Neuronal stem cell (in vitro differentiated cells): Measurements from ENCODE around the gene VWC2.

Experiments
- DNase-seq: peaks from one replicate; pipeline ENCODE4 v3.0.0-alpha.2; 2013; ENCODE audit warnings: low spot score
- H2AFZ ChIP-seq: one replicate; pipeline ENCODE4 v1.6.1; 2013; ENCODE audit warnings: mild to moderate bottlenecking, low read length, inconsistent platforms
- H2AK5ac ChIP-seq: 2 replicates; pipeline ENCODE4 v1.6.1; 2013; ENCODE audit warnings: low read depth, mild to moderate bottlenecking, inconsistent platforms, low read length, moderate library complexity, mixed read lengths
- H2BK120ac ChIP-seq: 2 replicates; pipeline ENCODE4 v1.6.1; 2013; ENCODE audit warnings: low read depth, mild to moderate bottlenecking, inconsistent platforms, low read length, moderate library complexity, mixed read lengths
- H2BK12ac ChIP-seq: one replicate; pipeline ENCODE4 v1.6.1; 2013; ENCODE audit warnings: low read length, inconsistent platforms
- H2BK15ac ChIP-seq: 2 replicates; pipeline ENCODE4 v1.6.1; 2013; ENCODE audit warnings: mild to moderate bottlenecking, low read length, inconsistent platforms, mixed read lengths
- H2BK5ac ChIP-seq: one replicate; pipeline ENCODE4 v1.6.1; 2013; ENCODE audit warnings: inconsistent platforms, mild to moderate bottlenecking, low read length, moderate library complexity
- H3K14ac ChIP-seq: one replicate; pipeline ENCODE4 v1.6.1; 2013; ENCODE audit warnings: low read length, inconsistent platforms
- H3K18ac ChIP-seq: 2 replicates; pipeline ENCODE4 v1.6.1; 2013; ENCODE audit warnings: low read length, inconsistent platforms
- H3K23ac ChIP-seq: 2 replicates; pipeline ENCODE4 v1.6.1; 2013; ENCODE audit warnings: low read depth, mild to moderate bottlenecking, mixed read lengths, low read length, inconsistent platforms; ENCODE audit not compliant: poor library complexity
- H3K27ac ChIP-seq: replicated peaks from 3 replicates; pipeline ENCODE4 v1.5.1; 2013; ENCODE audit warnings: low read length, inconsistent platforms
- H3K27me3 ChIP-seq, 3 experiments: 2 replicates each; pipeline ENCODE4 v1.6.1; 2013; ENCODE audit warnings: low read length in 3 of 3, mild to moderate bottlenecking in 2 of 3, inconsistent platforms in 1 of 3, low read depth in 1 of 3, mixed read lengths in 1 of 3, moderate library complexity in 1 of 3; ENCODE audit not compliant: control insufficient read depth in 3 of 3, insufficient read depth in 3 of 3
- H3K36me3 ChIP-seq, 2 donors: replicated peaks in 1 of 2; 2 replicates each; pipeline ENCODE4 v1.6.1; 2013; ENCODE audit warnings: low read length in 2 of 2; ENCODE audit not compliant: control insufficient read depth in 2 of 2, insufficient read depth in 2 of 2
- H3K4ac ChIP-seq: 2 replicates; pipeline ENCODE4 v1.6.1; 2013; ENCODE audit warnings: inconsistent platforms, mild to moderate bottlenecking, low read length, moderate library complexity
- H3K4me1 ChIP-seq, 2 donors: 1 replicate in 1 of 2; 2 replicates in 1 of 2; pipeline ENCODE4 v1.6.1; 2013; ENCODE audit warnings: low read length in 2 of 2, low read depth in 1 of 2; ENCODE audit not compliant: control insufficient read depth in 2 of 2, insufficient read depth in 1 of 2
- H3K4me2 ChIP-seq: one replicate; pipeline ENCODE4 v1.6.1; 2013; ENCODE audit warnings: mild to moderate bottlenecking, low read length, inconsistent platforms; ENCODE audit not compliant: insufficient read depth, poor library complexity, severe bottlenecking
- H3K4me3 ChIP-seq, 2 donors: 2 replicates each; pipeline ENCODE4 v1.5.1; 2013; ENCODE audit warnings: low read length in 2 of 2, mild to moderate bottlenecking in 2 of 2, inconsistent platforms in 1 of 2, moderate library complexity in 1 of 2
- H3K79me1 ChIP-seq: one replicate; pipeline ENCODE4 v1.6.1; 2013; ENCODE audit warnings: low read depth, mild to moderate bottlenecking, inconsistent platforms, low read length, moderate library complexity
- H3K9ac ChIP-seq: one replicate; pipeline ENCODE4 v1.6.1; 2013; ENCODE audit warnings: mild to moderate bottlenecking, low read depth, low read length, inconsistent platforms; ENCODE audit not compliant: poor library complexity
- H3K9me3 ChIP-seq, 2 donors: replicated peaks in 1 of 2; 2 replicates each; pipeline versions ENCODE3 to v1.6.1; 2013; ENCODE audit warnings: low read length in 2 of 2, mild to moderate bottlenecking in 2 of 2, inconsistent platforms in 1 of 2, low read depth in 1 of 2, mixed read lengths in 1 of 2, moderate library complexity in 1 of 2; ENCODE audit not compliant: control insufficient read depth in 2 of 2, insufficient read depth in 1 of 2
- H4K8ac ChIP-seq: one replicate; pipeline ENCODE4 v1.6.1; 2013; ENCODE audit warnings: low read depth, mild to moderate bottlenecking, inconsistent platforms, low read length, moderate library complexity
- H4K91ac ChIP-seq: one replicate; pipeline ENCODE4 v1.6.1; 2013; ENCODE audit warnings: low read length, low read depth, mild to moderate bottlenecking, inconsistent platforms; ENCODE audit not compliant: poor library complexity
- WGBS, 2 donors: extraction: QIAGEN DNeasy Blood & Tissue Kit; methylation state at CpG; one replicate each; pipeline ENCODE4 v1.1.7; 2013; ENCODE audit warnings: missing lambda C conversion rate in 2 of 2, mixed read lengths in 1 of 2; ENCODE audit not compliant: insufficient read length in 2 of 2, insufficient replicate concordance in 1 of 2; ENCODE audit errors: extremely low coverage in 2 of 2; 5-methylcytosine and 5-hydroxymethylcytosine counted together

VWC2 gene

GRCh38 chr7:49812534-49812933 is 39.1 kb downstream of the VWC2 start:
- Histone ChIP-seq H2BK15ac (no peak overlapping the region), H4K91ac (no peak overlapping the region), H3K79me1 (no peaks in the 10 kb centered on the region), H3K18ac (no peak overlapping the region), H2AFZ (no peak overlapping the region), H3K14ac (no peak overlapping the region), H2BK5ac (no peak overlapping the region), H3K4ac (no peak overlapping the region), H3K9me3 (no peaks in the 10 kb centered on the region), H3K36me3 (no peaks in the 10 kb centered on the region), H3K27me3 (no peaks in the 10 kb centered on the region), H4K8ac (no peak overlapping the region), H3K4me2 (no peak overlapping the region), H3K23ac (no peak overlapping the region), H2AK5ac (no peak overlapping the region), H3K4me3 (no peak overlapping the region), H3K27ac (no peak overlapping the region), H3K4me1 (no peaks in the 10 kb centered on the region), H2BK12ac (no peak overlapping the region), H2BK120ac (no peak overlapping the region), H3K9ac (no peak overlapping the region)
- no peak for DNase-seq

GRCh38 chr7:49817279-49817678 is 43.8 kb downstream of the VWC2 start:
- Histone ChIP-seq H3K18ac (no peak overlapping the region), H3K36me3 (no peaks in the 10 kb centered on the region), H2AFZ (no peak overlapping the region), H3K23ac (no peak overlapping the region), H2BK12ac (no peak overlapping the region), H3K79me1 (no peaks in the 10 kb centered on the region), H3K4ac (no peak overlapping the region), H2BK120ac (no peak overlapping the region), H2BK15ac (no peak overlapping the region), H3K9ac (no peak overlapping the region), H3K27ac (no peak overlapping the region), H4K91ac (no peak overlapping the region), H4K8ac (no peak overlapping the region), H3K4me1 (no peaks in the 10 kb centered on the region), H3K9me3 (no peaks in the 10 kb centered on the region), H2BK5ac (no peak overlapping the region), H3K14ac (no peak overlapping the region), H3K4me3 (no peak overlapping the region), H3K4me2 (no peak overlapping the region), H3K27me3 (no peaks in the 10 kb centered on the region), H2AK5ac (no peak overlapping the region)
- DNase-seq, result no peak
- no CpG with 5 or more reads among the region's 1 CpG for WGBS, 2 donors

GRCh38 chr7:49821181-49821580 is 47.7 kb downstream of the VWC2 start:
- Histone ChIP-seq H3K79me1 (no peaks in the 10 kb centered on the region), H3K9ac (no peak overlapping the region), H2BK120ac (no peak overlapping the region)

GRCh38 chr7:49822856-49823255 is 49.4 kb downstream of the VWC2 start:
- Histone ChIP-seq H4K91ac (no peak overlapping the region), H3K27ac (no peak overlapping the region), H3K4me3 (no peak overlapping the region), H3K9ac (no peak overlapping the region), H2BK120ac (no peak overlapping the region), H3K4ac (no peak overlapping the region), H3K4me2 (no peak overlapping the region), H3K4me1 (no peaks in the 10 kb centered on the region), H2AFZ (no peak overlapping the region), H3K18ac (no peak overlapping the region), H3K14ac (no peak overlapping the region), H2BK5ac (no peak overlapping the region), H3K27me3 (no peaks in the 10 kb centered on the region), H2AK5ac (no peak overlapping the region), H4K8ac (no peak overlapping the region), H3K23ac (no peak overlapping the region), H3K79me1 (no peaks in the 10 kb centered on the region), H3K36me3 (no peaks in the 10 kb centered on the region), H3K9me3 (no peaks in the 10 kb centered on the region), H2BK12ac (no peak overlapping the region), H2BK15ac (no peak overlapping the region)
- no CpG with 5 or more reads among the region's 5 CpGs for WGBS, 2 donors
- no peak for DNase-seq

More at GRCh38 chr7:49821181-49821580, 47.7 kb downstream of the VWC2 start:
- Histone ChIP-seq H4K8ac (no peak overlapping the region), H2AK5ac (no peak overlapping the region), H2AFZ (no peak overlapping the region), H3K9me3 (no peaks in the 10 kb centered on the region), H3K4me1 (no peaks in the 10 kb centered on the region), H3K27me3 (no peaks in the 10 kb centered on the region), H2BK12ac (no peak overlapping the region), H3K4me2 (no peak overlapping the region), H3K18ac (no peak overlapping the region), H4K91ac (no peak overlapping the region), H3K14ac (no peak overlapping the region), H3K4me3 (no peak overlapping the region), H3K23ac (no peak overlapping the region), H2BK5ac (no peak overlapping the region), H3K27ac (no peak overlapping the region), H2BK15ac (no peak overlapping the region), H3K36me3 (no peaks in the 10 kb centered on the region), H3K4ac (no peak overlapping the region)
- no peak for DNase-seq
